A549 (cell line): ENCODE data around the gene OCA2.

Experiments used
- CHD2 ChIP-seq: fragments of 150-350 bp; IDR thresholded peaks from 2 replicates; pipeline ENCODE4 v1.6.1; 2014; ENCODE audit warnings: low read length; ENCODE audit not compliant: partially characterized antibody
- EP300 ChIP-seq, 2 experiments: fragments of >200 bp; sonication (Bioruptor Twin); formaldehyde crosslinking; IDR thresholded peaks; 2 replicates in 1 of 2; 3 replicates in 1 of 2; pipeline ENCODE4 v1.6.1; 2016 to 2017
- JUNB ChIP-seq: fragments of >200 bp; sonication (Bioruptor Twin); formaldehyde crosslinking; IDR thresholded peaks from 2 replicates; pipeline ENCODE4 v1.6.1; 2016
- MAZ ChIP-seq: fragments of 150-350 bp; IDR thresholded peaks from 2 replicates; pipeline ENCODE4 v1.6.1; 2014; ENCODE audit warnings: antibody characterized with exemption, low read depth, low read length, borderline replicate concordance
- NR3C1 ChIP-seq: fragments of >200 bp; sonication (Bioruptor Twin); formaldehyde crosslinking; IDR thresholded peaks from 3 replicates; pipeline ENCODE4 v1.6.1; 2017
- POLR2A ChIP-seq: IDR thresholded peaks from 2 replicates; pipeline ENCODE4 v1.6.1; 2012; ENCODE audit warnings: mild to moderate bottlenecking, low read length
- POLR2AphosphoS2 ChIP-seq: conservative IDR thresholded peaks from 2 replicates; pipeline ENCODE4 v1.6.1; 2012; ENCODE audit warnings: low read length, improper control_type of control experiment, inconsistent platforms
- RAD21 ChIP-seq, 2 experiments: fragments of >200 bp in 1 of 2; sonication (Bioruptor Twin) in 1 of 2; formaldehyde crosslinking in 1 of 2; IDR thresholded peaks in 1 of 2; conservative IDR thresholded peaks in 1 of 2; 2 replicates in 1 of 2; 3 replicates in 1 of 2; pipeline ENCODE4 v1.6.1; 2012 to 2018; ENCODE audit warnings: inconsistent platforms in 1 of 2
- SMC3 ChIP-seq: fragments of >200 bp; sonication (Bioruptor Twin); formaldehyde crosslinking; IDR thresholded peaks from 3 replicates; pipeline ENCODE4 v1.6.1; 2018; ENCODE audit warnings: inconsistent platforms
- SREBF2 ChIP-seq: fragments of 450-650 bp; IDR thresholded peaks from 2 replicates; pipeline ENCODE4 v1.6.1; 2014; ENCODE audit warnings: mild to moderate bottlenecking, moderate library complexity
- ZFP36 ChIP-seq: fragments of 450-650 bp; IDR thresholded peaks from 2 replicates; pipeline ENCODE4 v1.6.1; 2014; ENCODE audit warnings: borderline replicate concordance; ENCODE audit not compliant: partially characterized antibody
- ZNF302 ChIP-seq: fragments of 250-450 bp; sonication (Bioruptor Pico); IDR thresholded peaks from 2 replicates; pipeline ENCODE4 v1.9.0; 2021; ENCODE audit warnings: inconsistent platforms, mild to moderate bottlenecking, moderate library complexity
- TF ChIP-seq, protein P1 (sequence below): fragments of >200 bp; sonication (Bioruptor Twin); formaldehyde crosslinking; IDR thresholded peaks from 3 replicates; pipeline ENCODE4 v1.5.1; 2016
- TF ChIP-seq, protein P2 (sequence below): IDR thresholded peaks from 2 replicates; pipeline ENCODE4 v1.6.1; 2012

DNA sequence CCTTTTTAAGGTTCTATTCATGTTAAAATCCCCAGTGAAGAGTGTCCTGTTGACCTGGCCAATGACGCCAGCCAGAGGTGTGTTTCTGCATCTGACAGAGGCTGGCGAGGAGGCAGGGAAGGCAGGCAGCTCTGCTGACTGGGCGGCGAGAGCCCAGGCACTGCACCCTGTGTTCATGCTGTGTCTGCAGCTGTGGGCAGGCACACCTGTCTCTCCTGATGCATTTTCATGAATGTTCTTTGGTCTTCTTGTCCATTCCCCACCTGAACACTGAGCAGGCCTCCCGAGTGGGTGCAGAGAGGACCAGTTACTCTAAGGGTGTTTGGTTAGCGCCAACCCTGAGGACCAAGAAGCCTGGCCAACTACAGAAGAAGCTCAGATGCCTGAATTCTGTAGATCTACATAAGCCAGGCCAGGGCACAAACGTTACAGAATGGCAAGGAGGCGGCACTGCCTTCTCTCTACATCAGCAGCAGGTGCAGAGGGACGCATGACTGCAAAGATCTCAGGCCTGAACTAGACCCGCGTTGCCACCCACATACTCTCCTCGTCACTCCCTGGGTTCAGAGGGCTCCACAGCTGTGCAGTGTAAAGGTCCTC is 233.7 kb downstream of the OCA2 start:
- no peak for TF ChIP-seq NR3C1
- no peak for TF ChIP-seq POLR2AphosphoS2
- TF ChIP-seq, protein P1, sequence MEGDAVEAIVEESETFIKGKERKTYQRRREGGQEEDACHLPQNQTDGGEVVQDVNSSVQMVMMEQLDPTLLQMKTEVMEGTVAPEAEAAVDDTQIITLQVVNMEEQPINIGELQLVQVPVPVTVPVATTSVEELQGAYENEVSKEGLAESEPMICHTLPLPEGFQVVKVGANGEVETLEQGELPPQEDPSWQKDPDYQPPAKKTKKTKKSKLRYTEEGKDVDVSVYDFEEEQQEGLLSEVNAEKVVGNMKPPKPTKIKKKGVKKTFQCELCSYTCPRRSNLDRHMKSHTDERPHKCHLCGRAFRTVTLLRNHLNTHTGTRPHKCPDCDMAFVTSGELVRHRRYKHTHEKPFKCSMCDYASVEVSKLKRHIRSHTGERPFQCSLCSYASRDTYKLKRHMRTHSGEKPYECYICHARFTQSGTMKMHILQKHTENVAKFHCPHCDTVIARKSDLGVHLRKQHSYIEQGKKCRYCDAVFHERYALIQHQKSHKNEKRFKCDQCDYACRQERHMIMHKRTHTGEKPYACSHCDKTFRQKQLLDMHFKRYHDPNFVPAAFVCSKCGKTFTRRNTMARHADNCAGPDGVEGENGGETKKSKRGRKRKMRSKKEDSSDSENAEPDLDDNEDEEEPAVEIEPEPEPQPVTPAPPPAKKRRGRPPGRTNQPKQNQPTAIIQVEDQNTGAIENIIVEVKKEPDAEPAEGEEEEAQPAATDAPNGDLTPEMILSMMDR = no peak
- no peak for TF ChIP-seq JUNB
- TF ChIP-seq MAZ = no peak
- TF ChIP-seq, protein P2, sequence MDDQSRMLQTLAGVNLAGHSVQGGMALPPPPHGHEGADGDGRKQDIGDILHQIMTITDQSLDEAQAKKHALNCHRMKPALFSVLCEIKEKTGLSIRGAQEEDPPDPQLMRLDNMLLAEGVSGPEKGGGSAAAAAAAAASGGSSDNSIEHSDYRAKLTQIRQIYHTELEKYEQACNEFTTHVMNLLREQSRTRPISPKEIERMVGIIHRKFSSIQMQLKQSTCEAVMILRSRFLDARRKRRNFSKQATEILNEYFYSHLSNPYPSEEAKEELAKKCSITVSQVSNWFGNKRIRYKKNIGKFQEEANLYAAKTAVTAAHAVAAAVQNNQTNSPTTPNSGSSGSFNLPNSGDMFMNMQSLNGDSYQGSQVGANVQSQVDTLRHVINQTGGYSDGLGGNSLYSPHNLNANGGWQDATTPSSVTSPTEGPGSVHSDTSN = no peak
- no peak for TF ChIP-seq POLR2A
- TF ChIP-seq SMC3 = no peak
- no peak for TF ChIP-seq ZNF302 (CRISPR knock-in tag)
- TF ChIP-seq RAD21 (conservative IDR thresholded peaks at IDR 0.05 in 1 of 2, IDR thresholded peaks at IDR 0.05 in 1 of 2) = no peak
- no peak for TF ChIP-seq ZFP36
- no peak for TF ChIP-seq CHD2
- TF ChIP-seq SREBF2 = no peak
- no peak for TF ChIP-seq EP300 (IDR thresholded peaks at IDR 0.05)
